ENCODE results near the gene GREB1.

Gene GREB1

DNA sequence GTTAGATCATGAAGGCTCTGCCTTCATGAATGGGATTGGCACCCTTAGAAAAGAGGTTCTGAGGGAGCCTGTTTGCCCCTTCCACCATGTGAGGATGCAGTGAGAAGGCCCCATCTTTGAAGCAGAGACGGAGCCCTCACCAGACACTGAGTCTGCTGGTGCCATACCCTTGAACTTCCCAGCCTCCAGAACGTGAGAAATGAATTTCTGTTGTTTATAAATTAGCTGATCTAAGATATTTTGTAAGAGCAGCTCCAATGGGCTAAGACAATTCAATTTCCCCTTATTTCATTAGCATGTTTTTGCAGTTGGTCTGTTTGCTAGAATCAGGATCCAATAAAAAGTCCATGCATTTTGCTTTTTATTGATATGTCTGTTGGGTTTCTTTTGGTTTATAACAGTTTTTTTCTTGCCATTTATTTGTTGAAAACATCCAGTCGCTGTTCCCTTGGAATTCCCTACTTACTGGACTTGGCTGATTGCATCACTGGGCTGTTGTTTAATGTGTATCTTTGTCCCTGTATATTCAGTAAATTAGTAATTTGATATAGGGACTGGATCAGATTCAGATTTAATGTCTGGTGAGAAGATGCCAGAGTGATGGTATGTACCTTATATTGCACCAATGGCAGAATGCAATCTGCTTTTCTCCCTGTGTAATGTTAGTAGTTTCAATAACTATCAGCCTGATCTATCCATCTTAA is 24.0 kb upstream of the GREB1 start:
- TF ChIP-seq, protein P1, sequence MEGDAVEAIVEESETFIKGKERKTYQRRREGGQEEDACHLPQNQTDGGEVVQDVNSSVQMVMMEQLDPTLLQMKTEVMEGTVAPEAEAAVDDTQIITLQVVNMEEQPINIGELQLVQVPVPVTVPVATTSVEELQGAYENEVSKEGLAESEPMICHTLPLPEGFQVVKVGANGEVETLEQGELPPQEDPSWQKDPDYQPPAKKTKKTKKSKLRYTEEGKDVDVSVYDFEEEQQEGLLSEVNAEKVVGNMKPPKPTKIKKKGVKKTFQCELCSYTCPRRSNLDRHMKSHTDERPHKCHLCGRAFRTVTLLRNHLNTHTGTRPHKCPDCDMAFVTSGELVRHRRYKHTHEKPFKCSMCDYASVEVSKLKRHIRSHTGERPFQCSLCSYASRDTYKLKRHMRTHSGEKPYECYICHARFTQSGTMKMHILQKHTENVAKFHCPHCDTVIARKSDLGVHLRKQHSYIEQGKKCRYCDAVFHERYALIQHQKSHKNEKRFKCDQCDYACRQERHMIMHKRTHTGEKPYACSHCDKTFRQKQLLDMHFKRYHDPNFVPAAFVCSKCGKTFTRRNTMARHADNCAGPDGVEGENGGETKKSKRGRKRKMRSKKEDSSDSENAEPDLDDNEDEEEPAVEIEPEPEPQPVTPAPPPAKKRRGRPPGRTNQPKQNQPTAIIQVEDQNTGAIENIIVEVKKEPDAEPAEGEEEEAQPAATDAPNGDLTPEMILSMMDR (IDR thresholded peaks at IDR 0.05; ENCODE audit: control insufficient read depth, extremely low read depth, insufficient read depth): no peak
- H3K4me3 ChIP-seq (ENCODE audit: low read depth, low read length): no peak overlapping the region
- DNase-seq (ENCODE audit: low read depth): no peak

DNA sequence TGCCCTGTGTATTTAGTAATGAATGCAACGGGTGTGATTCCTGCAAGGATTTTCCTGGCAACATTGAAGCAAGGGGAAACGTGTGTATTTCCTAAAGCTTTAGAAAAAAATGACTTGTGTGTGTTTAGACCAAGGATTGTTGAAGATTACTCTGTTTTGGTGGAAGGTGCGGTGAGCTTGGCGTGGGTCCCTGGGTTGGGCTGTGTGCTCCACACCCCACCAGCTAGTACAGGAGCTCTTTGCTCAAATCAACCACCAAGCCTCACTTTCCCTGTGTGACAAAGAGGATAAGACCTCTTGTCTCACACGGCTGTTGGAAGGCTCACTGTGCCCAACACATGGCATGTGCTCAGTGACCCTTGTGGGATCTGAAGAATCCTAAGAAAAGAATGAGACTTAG is 21.4 kb upstream of the GREB1 start:
- no peak for DNase-seq (ENCODE audit: low read depth)
- TF ChIP-seq, protein P1 (IDR thresholded peaks at IDR 0.05; ENCODE audit: control insufficient read depth, extremely low read depth, insufficient read depth): no peak
- H3K4me3 ChIP-seq (ENCODE audit: low read depth, low read length): no peak overlapping the region

DNA sequence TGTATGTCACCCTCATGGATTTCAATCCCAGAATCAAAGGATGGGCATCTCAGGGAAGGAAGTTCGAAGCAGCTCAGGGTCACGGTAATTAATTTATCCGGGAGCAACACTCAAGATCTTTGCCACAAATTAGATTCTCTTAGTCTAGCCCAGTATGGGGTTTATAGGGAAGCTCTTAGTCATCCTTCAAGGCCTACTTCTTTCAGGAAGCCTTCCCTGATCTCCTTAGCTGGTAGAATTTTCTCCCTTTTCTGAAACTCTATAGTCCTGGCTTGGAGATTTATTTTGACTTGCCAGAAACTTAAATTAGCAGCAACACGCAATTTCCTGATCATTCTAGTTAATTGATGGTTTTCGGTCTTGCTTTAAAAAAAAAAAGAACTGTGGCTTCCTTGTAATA is 20.5 kb upstream of the GREB1 start:
- H3K4me3 ChIP-seq (ENCODE audit: low read depth, low read length): no peak overlapping the region
- TF ChIP-seq, protein P1 (IDR thresholded peaks at IDR 0.05; ENCODE audit: control insufficient read depth, extremely low read depth, insufficient read depth): no peak
- no peak for DNase-seq (ENCODE audit: low read depth)

DNA sequence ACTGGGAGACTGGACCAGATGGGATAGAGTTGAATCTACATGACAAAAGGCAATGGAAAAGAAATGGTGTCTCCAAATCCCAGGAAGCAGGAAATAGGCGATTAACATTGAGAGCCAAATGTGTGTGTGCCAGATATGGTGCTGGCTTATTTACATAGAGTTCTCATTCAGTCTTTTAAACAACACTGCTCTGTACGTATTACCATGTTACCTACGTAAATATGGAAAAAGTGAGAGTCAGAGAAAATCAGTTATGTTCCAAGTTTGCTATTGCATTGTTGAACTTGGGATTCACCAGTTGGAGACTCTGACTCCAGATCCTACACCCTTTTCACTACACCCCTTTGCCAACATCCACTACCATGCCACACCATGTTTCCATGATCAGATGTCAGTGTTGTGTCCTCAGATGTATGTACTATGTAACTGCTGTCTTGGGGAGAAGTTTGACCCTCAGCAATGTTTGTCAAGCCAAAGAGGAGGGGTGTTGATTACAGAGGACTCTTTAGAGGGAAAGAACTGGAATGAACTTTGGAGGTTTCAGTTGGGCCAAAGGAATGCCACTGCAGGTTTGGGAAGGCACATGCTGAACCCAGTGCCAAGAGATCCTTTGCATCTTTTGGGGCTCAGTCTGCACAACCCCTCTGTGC is 19.6 kb upstream of the GREB1 start:
- TF ChIP-seq, protein P1 (IDR thresholded peaks at IDR 0.05; ENCODE audit: control insufficient read depth, extremely low read depth, insufficient read depth): no peak
- DNase-seq (ENCODE audit: low read depth): no peak
- H3K4me3 ChIP-seq (ENCODE audit: low read depth, low read length): no peak overlapping the region

DNA sequence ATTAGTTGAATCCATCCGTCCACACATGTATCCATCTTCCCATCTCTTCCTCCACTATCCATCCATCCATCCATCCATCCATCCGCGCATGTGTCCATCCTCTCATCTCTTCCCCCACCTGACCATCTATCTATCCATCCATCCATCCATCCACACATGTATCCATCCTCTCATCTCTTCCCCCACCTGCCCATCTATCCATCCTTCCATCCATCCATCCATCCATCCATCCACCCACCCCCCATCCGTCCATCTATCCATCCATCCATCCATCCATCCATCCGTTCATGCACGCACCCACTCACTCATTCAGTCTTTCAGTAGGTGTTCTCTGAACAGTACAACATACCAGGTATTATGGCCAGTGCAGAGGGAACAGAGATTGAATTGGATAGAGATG is 18.9 kb upstream of the GREB1 start:
- no peak overlapping the region for H3K4me3 ChIP-seq (ENCODE audit: low read depth, low read length)
- TF ChIP-seq, protein P1 (IDR thresholded peaks at IDR 0.05; ENCODE audit: control insufficient read depth, extremely low read depth, insufficient read depth): no peak
- DNase-seq (ENCODE audit: low read depth): no peak

DNA sequence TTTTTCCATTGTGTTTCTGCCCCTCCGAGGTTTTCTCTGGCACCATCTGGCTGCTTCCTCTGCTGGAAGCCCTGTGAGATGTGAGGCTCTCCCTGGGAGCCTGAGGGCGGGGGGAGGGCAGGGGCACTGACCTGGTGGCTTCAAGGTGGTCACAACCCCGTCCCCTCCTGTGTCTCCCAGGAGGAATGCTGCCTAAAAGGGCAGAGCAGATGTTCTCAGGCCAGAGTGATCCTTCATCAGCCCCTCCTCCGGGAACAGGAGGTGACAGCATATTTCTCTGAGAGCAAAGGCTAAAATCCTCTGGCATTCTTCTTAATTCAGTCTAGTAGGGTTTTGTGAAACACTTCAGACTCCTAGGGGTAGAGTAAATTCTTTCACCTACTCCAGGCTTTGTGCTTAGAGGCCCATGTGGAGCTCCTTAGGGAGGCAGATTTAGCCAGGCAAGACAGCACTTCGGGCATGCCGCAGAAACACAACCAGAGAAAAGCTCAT is 18.3 kb upstream of the GREB1 start:
- DNase-seq (ENCODE audit: low read depth): no peak
- TF ChIP-seq, protein P1 (IDR thresholded peaks at IDR 0.05; ENCODE audit: control insufficient read depth, extremely low read depth, insufficient read depth): no peak
- no peak overlapping the region for H3K4me3 ChIP-seq (ENCODE audit: low read depth, low read length)

All from LNCaP clone FGC (cell line).